PFSK-1 (cell line): ENCODE results near the gene TIMP3.

Experiments
- POLR2AphosphoS5 ChIP-seq: IDR thresholded peaks from 2 replicates; pipeline ENCODE4 v1.6.1; 2012; ENCODE audit warnings: low read depth, mild to moderate bottlenecking, control low read depth, low read length, moderate library complexity
- TAF1 ChIP-seq: IDR thresholded peaks from 2 replicates; pipeline ENCODE4 v1.6.1; 2012; ENCODE audit warnings: low read length, control low read depth, borderline replicate concordance; ENCODE audit not compliant: insufficient read depth
- TF ChIP-seq, protein P1 (sequence below), 2 experiments: IDR thresholded peaks; 2 replicates each; pipeline versions ENCODE4 v1.6.1 to v1.8.0; 2011 to 2012; ENCODE audit warnings: low read depth in 2 of 2, low read length in 2 of 2, control low read depth in 1 of 2, inconsistent platforms in 1 of 2, mild to moderate bottlenecking in 1 of 2, moderate library complexity in 1 of 2; ENCODE audit not compliant: insufficient read depth in 1 of 2

DNA sequence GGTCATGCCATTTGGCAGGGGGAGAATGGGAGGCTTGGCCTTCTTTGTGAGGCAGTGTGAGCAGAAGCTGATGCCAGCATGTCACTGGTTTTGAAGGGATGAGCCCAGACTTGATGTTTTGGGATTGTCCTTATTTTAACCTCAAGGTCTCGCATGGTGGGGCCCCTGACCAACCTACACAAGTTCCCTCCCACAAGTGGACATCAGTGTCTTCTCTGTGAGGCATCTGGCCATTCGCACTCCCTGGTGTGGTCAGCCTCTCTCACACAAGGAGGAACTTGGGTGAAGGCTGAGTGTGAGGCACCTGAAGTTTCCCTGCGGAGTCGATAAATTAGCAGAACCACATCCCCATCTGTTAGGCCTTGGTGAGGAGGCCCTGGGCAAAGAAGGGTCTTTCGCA is 59.8 kb downstream of the TIMP3 start:
- TF ChIP-seq, protein P1, sequence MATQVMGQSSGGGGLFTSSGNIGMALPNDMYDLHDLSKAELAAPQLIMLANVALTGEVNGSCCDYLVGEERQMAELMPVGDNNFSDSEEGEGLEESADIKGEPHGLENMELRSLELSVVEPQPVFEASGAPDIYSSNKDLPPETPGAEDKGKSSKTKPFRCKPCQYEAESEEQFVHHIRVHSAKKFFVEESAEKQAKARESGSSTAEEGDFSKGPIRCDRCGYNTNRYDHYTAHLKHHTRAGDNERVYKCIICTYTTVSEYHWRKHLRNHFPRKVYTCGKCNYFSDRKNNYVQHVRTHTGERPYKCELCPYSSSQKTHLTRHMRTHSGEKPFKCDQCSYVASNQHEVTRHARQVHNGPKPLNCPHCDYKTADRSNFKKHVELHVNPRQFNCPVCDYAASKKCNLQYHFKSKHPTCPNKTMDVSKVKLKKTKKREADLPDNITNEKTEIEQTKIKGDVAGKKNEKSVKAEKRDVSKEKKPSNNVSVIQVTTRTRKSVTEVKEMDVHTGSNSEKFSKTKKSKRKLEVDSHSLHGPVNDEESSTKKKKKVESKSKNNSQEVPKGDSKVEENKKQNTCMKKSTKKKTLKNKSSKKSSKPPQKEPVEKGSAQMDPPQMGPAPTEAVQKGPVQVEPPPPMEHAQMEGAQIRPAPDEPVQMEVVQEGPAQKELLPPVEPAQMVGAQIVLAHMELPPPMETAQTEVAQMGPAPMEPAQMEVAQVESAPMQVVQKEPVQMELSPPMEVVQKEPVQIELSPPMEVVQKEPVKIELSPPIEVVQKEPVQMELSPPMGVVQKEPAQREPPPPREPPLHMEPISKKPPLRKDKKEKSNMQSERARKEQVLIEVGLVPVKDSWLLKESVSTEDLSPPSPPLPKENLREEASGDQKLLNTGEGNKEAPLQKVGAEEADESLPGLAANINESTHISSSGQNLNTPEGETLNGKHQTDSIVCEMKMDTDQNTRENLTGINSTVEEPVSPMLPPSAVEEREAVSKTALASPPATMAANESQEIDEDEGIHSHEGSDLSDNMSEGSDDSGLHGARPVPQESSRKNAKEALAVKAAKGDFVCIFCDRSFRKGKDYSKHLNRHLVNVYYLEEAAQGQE (IDR thresholded peaks at IDR 0.05; ENCODE audit: insufficient read depth in 1 of 2, low read depth in 2 of 2, low read length in 2 of 2), result no peak
- no peak for TF ChIP-seq TAF1
- TF ChIP-seq POLR2AphosphoS5, result no peak
